AG10803 (cell line): Measurements from ENCODE around the gene PLCB1.
"Not testable (repeated sequence)": the region's sequence is repeated elsewhere in the genome, so short reads cannot be mapped to it uniquely, and the experiment has no call there.

ENCODE experiments used
- DNase-seq: peaks from one replicate; pipeline ENCODE4 v3.0.0; 2010; ENCODE audit warnings: low read depth
- H3K4me3 ChIP-seq: 2 replicates; pipeline ENCODE4 v1.5.1; 2011; ENCODE audit warnings: mild to moderate bottlenecking, low read length, control low read depth
- TF ChIP-seq, protein P1 (sequence below): conservative IDR thresholded peaks from 2 replicates; pipeline ENCODE4 v1.5.1; 2011; ENCODE audit warnings: mild to moderate bottlenecking, low read length, control low read depth, inconsistent platforms

The PLCB1 gene

DNA sequence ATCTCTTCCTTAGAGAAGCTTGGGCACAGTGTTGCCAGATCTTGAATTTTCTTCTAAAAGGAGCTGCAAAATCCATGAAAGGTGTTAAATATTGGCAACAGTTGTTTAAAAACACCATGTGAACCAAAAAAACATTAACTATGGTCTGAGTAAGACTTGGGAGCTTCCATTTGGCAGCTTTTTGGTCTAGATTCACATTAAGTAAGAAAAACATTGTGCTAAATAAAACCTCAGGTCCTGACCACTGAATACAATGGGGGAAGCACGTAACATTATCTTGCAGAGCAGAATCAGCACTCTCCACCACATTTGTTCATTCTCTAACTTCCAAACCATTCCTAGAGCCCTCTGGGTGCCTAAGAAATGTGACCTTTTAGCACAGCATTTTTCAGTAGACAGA, 499.2 kb downstream of the PLCB1 start:
- TF ChIP-seq, protein P1, sequence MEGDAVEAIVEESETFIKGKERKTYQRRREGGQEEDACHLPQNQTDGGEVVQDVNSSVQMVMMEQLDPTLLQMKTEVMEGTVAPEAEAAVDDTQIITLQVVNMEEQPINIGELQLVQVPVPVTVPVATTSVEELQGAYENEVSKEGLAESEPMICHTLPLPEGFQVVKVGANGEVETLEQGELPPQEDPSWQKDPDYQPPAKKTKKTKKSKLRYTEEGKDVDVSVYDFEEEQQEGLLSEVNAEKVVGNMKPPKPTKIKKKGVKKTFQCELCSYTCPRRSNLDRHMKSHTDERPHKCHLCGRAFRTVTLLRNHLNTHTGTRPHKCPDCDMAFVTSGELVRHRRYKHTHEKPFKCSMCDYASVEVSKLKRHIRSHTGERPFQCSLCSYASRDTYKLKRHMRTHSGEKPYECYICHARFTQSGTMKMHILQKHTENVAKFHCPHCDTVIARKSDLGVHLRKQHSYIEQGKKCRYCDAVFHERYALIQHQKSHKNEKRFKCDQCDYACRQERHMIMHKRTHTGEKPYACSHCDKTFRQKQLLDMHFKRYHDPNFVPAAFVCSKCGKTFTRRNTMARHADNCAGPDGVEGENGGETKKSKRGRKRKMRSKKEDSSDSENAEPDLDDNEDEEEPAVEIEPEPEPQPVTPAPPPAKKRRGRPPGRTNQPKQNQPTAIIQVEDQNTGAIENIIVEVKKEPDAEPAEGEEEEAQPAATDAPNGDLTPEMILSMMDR = no peak
- no peak overlapping the region for H3K4me3 ChIP-seq
- DNase-seq = no peak

DNA sequence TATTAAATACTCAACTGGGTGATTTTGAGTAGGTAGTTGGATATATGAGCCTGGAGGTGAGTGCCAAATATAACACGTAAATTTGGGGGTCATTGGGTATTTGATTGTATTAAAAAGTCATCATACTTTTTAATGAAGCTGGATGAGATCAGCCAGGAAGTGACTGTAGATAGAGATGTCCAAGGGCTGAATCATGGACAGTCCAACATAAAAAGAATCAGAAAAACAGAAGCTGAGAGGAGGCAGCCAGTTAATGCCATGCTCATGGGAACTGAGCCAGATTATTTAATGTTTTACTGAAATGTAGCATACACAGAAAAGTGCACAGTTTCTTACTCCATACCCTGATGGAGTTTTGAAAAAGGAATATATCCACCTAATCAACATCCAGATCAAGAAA, 501.3 kb downstream of the PLCB1 start:
- DNase-seq = peak; percentile 23
- TF ChIP-seq, protein P1 = no peak

DNA sequence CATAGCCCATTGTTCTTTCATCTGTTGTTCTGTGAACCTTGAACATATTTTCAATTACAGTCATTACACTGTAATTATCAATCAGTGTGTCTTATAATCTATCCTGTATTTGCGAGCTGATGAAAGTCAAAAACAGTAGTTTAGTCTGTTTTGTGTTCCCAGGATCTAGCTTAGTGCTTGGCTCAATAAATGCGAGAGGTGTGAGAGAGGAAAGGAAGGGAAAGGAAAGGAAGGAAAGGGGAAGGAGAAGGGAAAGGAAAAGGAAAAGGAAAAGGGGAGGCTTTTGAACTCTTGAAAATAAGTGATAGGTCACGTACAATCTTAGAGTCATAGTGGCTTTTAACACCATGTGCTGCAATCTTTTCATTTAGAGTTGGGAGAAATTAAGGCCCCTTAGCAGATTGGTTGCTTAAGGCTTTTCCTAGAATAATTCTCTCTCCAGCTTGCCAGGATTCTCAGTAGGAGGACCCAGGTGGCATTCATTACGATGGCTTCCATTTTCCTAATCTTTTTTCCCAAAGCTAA, 503.0 kb downstream of the PLCB1 start:
- TF ChIP-seq, protein P1 = no peak
- H3K4me3 ChIP-seq = no peak overlapping the region
- no peak for DNase-seq

More for the DNA sequence above, 501.3 kb downstream of the PLCB1 start:
- H3K4me3 ChIP-seq = no peak overlapping the region

DNA sequence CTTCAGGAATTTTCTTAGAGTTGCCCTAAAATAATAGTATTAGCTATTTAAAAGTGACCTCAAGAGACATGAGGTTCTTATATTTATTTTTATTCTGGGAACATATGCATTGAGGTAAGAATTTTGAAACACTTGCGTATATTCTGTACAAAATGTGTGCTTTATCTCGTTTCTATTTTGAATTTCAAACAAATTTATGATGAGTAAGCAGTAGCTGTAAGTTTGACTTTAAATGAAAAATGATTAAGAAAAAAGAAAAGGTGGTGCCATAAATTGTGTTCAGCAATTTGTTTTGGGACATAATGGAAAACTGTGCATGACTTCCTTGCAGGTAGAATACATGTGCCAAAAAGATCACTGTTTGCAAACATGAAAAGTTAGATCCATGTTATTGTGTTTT, 503.8 kb downstream of the PLCB1 start:
- H3K4me3 ChIP-seq = no peak overlapping the region
- DNase-seq = no peak
- TF ChIP-seq, protein P1 = no peak

DNA sequence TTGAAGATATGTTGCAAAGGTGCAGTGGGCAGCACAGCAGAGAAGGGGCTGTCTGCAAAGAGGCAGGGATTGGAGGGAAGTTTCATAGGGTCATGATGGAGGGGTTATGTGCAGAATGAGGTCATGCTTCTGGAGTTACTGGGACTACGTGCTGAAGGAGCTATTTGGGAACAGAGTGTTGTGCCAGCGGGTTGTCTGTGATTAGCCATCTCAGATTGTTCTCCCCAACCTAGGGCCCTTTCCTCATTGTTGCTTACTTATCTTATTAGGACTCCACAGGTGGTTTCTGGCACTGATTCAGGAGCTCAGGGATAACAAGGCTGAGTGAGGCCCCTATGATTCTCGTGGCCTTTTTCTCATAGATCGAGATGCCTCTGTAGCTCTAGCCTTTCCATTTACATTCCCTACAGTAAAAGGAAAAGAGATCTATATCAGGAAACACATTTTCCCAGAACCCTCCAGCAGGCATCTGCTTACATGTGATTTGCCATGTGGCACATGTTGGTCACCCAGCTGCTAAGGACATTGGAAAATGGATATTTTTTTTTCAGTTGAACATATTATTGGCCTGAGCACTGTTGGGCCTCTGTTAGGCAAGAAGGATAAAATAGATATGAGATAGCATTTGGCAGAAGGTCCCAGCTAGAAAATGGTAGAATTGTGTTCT, 507.2 kb downstream of the PLCB1 start:
- TF ChIP-seq, protein P1 = no peak
- no peak overlapping the region for H3K4me3 ChIP-seq
- no peak for DNase-seq

DNA sequence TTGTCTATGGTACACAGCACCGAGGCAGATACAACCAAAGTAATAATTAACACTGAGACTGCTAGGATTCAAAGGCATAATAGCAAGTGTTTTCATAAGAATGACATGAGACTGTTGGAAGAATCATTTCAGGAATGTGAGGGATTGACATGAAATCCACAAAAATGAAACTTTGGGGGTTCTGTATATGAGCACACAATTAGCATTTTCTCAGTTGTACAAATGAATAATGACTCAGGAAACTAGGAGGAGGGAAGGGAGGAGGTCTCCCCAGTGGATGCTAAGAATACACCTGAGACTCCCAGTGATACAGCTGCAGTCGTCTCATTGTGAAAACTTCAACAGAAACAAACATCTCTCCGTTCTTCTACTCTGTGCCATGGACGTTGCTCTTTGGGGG, 508.4 kb downstream of the PLCB1 start:
- peak; percentile 36 for DNase-seq
- no peak overlapping the region for H3K4me3 ChIP-seq
- TF ChIP-seq, protein P1 = no peak

DNA sequence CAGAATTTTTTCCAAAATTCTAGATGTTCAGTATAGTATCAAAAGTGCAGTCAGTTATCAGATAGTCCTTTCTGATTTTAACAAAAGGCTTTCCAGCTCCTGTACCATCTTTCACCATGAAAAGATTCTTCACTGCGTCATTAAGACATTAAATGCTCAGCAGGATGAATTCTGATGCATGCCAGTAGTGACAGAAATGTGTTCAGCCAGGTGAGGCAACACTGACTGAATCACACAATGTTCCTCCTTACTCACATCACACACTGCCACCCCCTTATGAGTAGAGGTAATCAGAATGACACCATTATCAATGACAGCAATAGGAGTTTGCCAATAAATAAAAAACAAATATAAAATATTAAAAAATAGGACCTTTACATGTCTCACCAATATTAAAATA, 510.2 kb downstream of the PLCB1 start:
- no peak for DNase-seq
- TF ChIP-seq, protein P1 = no peak
- no peak overlapping the region for H3K4me3 ChIP-seq

DNA sequence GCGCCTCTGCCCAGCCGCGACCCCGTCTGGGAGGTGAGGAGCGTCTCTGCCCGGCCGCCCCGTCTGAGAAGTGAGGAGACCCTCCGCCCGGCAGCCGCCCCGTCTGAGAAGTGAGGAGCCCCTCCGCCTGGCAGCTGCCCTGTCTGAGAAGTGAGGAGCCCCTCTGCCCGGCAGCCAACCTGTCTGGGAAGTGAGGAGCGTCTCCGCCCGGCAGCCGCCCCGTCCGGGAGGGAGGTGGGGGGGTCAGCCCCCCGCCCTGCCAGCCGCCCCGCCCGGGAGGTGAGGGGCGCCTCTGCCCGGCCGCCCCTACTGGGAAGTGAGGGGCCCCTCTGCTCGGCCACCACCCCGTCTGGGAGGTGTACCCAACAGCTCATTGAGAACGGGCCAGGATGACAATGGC, 512.4 kb downstream of the PLCB1 start:
- not testable (repeated sequence) for DNase-seq, H3K4me3 ChIP-seq
